ENCODE measurements around the gene IPPK.
A peak's percentile ranks its signal among the peaks of the same experiment; 100 is the strongest.

IPPK gene

GRCh38 chr9:92669890-92670708, at the start of gene IPPK:
TSS of gene IPPK (minus strand) at chr9:92670131. CDS start at chr9:92669988, 143 bp downstream.
- peak; percentile 97 for DNase-seq (ENCODE audit: low read depth)

GRCh38 chr9:92719028-92719647, 49.2 kb upstream of the IPPK start:
- no peak for DNase-seq (ENCODE audit: low read depth)

- no peak for DNase-seq (ENCODE audit: low read depth)
Measured at GRCh38 chr9:92718086-92719001, 48.4 kb upstream of the IPPK start.

GRCh38 chr9:92717201-92718085, 47.5 kb upstream of the IPPK start:
- DNase-seq (ENCODE audit: low read depth) = no peak

GRCh38 chr9:92716557-92716956, 46.6 kb upstream of the IPPK start:
- DNase-seq (ENCODE audit: low read depth) = no peak

- no peak for DNase-seq (ENCODE audit: low read depth)
Measured at GRCh38 chr9:92715488-92716231, 45.7 kb upstream of the IPPK start.

GRCh38 chr9:92714787-92715487, 45.0 kb upstream of the IPPK start:
- no peak for DNase-seq (ENCODE audit: low read depth)

- no peak for DNase-seq (ENCODE audit: low read depth)
Measured at GRCh38 chr9:92714016-92714415, 44.1 kb upstream of the IPPK start.

- DNase-seq (ENCODE audit: low read depth) = no peak
Measured at GRCh38 chr9:92713528-92713927, 43.6 kb upstream of the IPPK start.

- DNase-seq (ENCODE audit: low read depth) = no peak
Measured at GRCh38 chr9:92712767-92713166, 42.8 kb upstream of the IPPK start.

GRCh38 chr9:92711844-92712243, 41.9 kb upstream of the IPPK start:
- DNase-seq (ENCODE audit: low read depth) = no peak

GRCh38 chr9:92711146-92711545, 41.2 kb upstream of the IPPK start:
- no peak for DNase-seq (ENCODE audit: low read depth)

- DNase-seq (ENCODE audit: low read depth) = no peak
Measured at GRCh38 chr9:92710368-92710767, 40.4 kb upstream of the IPPK start.

- no peak for DNase-seq (ENCODE audit: low read depth)
Measured at GRCh38 chr9:92709954-92710353, 40.0 kb upstream of the IPPK start.

GRCh38 chr9:92709240-92709639, 39.3 kb upstream of the IPPK start:
- DNase-seq (ENCODE audit: low read depth) = no peak

GRCh38 chr9:92707530-92707929, 37.6 kb upstream of the IPPK start:
- no peak for DNase-seq (ENCODE audit: low read depth)

GRCh38 chr9:92706218-92706940, 36.4 kb upstream of the IPPK start:
- no peak for DNase-seq (ENCODE audit: low read depth)

- DNase-seq (ENCODE audit: low read depth) = no peak
Measured at GRCh38 chr9:92704528-92704927, 34.6 kb upstream of the IPPK start.

- no peak for DNase-seq (ENCODE audit: low read depth)
Measured at GRCh38 chr9:92696619-92697018, 26.7 kb upstream of the IPPK start.

GRCh38 chr9:92686954-92687353, 17.0 kb upstream of the IPPK start:
- DNase-seq (ENCODE audit: low read depth) = no peak

Data from GM04504 (cell line).